Astrocyte of the cerebellum (primary cell): ENCODE measurements around the gene PIP4K2C.
"Not testable (repeated sequence)": the region's sequence is repeated elsewhere in the genome, so short reads cannot be mapped to it uniquely, and the experiment has no call there.

Experiments used
- DNase-seq: peaks from one replicate; pipeline ENCODE4 v3.0.0-alpha.2; 2011; ENCODE audit warnings: low read depth
- H3K4me3 ChIP-seq: 2 replicates; pipeline ENCODE4 v1.5.1; 2011; ENCODE audit warnings: mild to moderate bottlenecking, low read depth, low read length, moderate library complexity
- CTCF ChIP-seq: IDR thresholded peaks from 2 replicates; pipeline ENCODE4 v1.5.1; 2012; ENCODE audit warnings: low read length, low read depth, moderate library complexity, mild to moderate bottlenecking; ENCODE audit errors: missing control alignments
- in situ Hi-C: cut with HindIII; loops from 2 replicates; pipeline ENCODE4 v1.10.0; 2017; ENCODE audit warnings: low sequenced_read_pairs

Gene PIP4K2C

GRCh38 chr12:57583008-57583831 is 7.8 kb upstream of the PIP4K2C start:
- in situ Hi-C loops = no loop called here
- peak; percentile 70 for DNase-seq
- no peak overlapping the region for H3K4me3 ChIP-seq
- peak; percentile 97 for TF ChIP-seq CTCF

- H3K4me3 ChIP-seq = no peak overlapping the region
- TF ChIP-seq CTCF = no peak
- in situ Hi-C loops = no loop called here
- DNase-seq = no peak
Measured at GRCh38 chr12:57584050-57584449, 6.9 kb upstream of the PIP4K2C start.

DNA sequence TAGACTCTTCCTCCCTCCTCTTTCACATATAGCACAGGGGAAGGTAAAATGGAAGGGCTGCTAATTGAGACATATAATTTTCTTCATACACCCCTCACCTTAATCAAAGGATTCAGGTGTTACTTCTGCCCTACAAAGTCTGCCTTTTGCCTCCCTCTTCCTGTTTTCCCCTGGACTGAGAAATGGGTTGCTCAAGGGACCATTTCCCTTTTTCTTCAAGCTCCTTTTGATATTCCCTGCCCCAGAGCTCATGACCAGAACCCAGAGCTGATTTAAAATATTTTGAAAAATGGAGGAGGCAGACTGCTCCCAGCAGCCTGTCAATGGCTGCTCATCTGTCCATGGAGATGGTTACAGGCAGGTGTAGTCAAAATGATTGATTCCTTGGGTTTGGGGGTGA is 6.3 kb upstream of the PIP4K2C start:
- in situ Hi-C loops = loop anchor here (5.0 kb wide), 1 partner anchor 43 kb away; no protein-coding TSS in a partner anchor
- no peak for TF ChIP-seq CTCF
- no peak for DNase-seq
- no peak overlapping the region for H3K4me3 ChIP-seq

DNA sequence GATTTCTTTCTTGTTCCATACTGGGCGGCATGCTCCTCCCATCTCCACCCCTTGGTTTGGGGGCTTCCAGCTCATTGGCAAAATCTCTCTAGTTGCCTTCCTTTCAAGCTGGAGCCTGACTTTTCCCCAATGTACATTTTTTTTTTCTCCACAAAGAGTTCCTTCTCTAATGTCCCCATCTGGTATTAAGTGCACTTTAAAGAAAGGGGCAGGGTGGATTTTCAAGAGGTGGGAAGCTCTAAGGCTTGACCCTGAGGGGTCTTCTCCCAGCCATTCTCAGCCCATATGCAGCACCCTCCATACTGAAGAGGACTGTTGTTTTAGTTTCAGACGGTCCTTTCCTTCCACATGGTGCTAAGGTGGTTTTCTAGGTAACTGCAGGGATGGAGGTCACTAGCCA is 5.8 kb upstream of the PIP4K2C start:
- no peak for DNase-seq
- no peak for TF ChIP-seq CTCF
- in situ Hi-C loops = loop anchor here (5.0 kb wide), 1 partner anchor 42 kb away; no protein-coding TSS in a partner anchor
- H3K4me3 ChIP-seq = no peak overlapping the region

DNA sequence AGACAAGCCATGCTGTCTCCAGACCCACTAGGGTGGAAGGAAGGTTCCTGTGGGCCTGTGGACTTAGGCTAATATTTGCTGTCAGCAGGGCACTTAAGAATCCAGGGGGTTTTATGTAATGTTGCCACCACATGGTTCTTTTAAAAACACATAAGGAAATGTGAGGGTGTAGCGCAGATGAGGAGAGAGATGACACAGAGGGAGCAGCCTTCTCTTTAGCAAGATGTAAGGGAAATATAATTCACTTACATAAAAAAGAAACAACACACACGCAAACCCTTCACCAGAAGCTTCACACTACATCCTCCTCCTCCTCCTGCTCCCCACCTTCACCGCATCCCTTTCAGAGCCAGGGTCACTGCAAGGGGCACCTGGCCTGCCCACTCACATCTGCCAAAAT is 4.9 kb upstream of the PIP4K2C start:
- DNase-seq = no peak
- no peak for TF ChIP-seq CTCF
- H3K4me3 ChIP-seq = no peak overlapping the region
- in situ Hi-C loops = loop anchor here (5.0 kb wide), 1 partner anchor 41 kb away; no protein-coding TSS in a partner anchor

- in situ Hi-C loops = loop anchor here (5.0 kb wide), 1 partner anchor 40 kb away; no protein-coding TSS in a partner anchor
- TF ChIP-seq CTCF = no peak
- no peak for DNase-seq
- H3K4me3 ChIP-seq = no peak overlapping the region
Measured at GRCh38 chr12:57586832-57587429, 4.1 kb upstream of the PIP4K2C start.

GRCh38 chr12:57588951-57589610 is 1.9 kb upstream of the PIP4K2C start:
- DNase-seq, H3K4me3 ChIP-seq: not testable (repeated sequence)
- in situ Hi-C loops = loop anchor here (5.0 kb wide), 1 partner anchor 38 kb away; no protein-coding TSS in a partner anchor
